ENCODE data around the gene ACSL1.
"Not testable (repeated sequence)": the region's sequence is repeated elsewhere in the genome, so short reads cannot be mapped to it uniquely, and the experiment has no call there.

Gene ACSL1

DNA sequence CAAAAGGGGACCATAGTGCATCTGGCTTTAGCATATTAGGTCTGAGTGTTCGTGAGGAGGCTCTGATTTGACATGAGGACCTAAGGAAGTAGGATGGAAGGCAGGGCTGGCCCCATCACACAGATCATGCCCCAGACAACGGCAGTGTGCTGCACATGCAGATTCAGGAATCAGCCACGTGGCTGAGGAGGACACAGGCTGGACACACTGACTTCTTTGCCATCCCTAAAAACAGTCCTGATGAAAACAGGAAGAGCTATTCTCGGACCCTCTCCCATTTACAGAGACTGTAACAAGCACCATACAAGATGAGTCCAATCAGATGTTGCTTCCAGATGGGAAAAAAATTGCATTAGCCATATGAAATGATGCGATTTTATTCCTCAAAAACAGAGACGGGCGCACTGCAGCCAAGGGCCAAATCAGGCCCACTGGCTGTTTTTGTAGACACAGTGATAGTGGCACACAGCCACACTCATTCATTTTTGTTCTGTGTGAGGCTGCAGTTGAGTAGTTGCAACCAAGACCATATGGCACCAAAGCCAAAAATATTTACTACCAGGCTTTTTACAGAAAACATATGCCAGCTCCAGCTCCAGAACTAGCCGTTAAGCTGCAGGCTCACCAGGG is 41.0 kb downstream of the ACSL1 start:
- no peak for DNase-seq

DNA sequence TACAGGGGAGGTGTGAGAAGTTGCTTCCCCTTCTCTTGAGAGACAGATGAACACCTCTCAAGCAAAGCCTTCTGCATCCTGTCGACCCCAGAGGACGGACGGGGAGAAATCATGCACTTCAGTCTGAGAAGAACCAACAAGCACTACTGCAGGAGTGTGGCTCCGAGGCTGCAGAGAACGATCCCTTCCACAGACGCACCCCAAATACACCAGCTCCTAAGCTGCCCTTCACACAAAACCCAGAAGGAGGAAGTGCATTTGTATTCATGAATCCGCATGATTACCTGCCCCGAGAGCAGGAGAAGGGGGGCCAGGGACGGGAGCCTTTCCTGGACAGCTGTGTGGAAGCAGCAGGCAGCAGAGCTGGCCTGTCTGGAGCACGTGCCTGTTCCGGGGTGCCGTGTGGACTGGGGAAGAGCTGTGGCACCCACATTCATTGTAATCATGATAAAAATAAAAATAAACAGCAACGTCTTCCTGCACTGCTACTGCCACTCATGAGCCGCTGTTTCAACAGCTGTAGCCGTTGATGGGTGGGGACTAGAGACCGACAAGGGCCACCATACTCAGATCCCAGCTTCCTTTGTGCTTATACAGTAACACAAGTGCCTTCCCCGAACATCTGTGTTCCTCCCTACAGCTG is 42.9 kb downstream of the ACSL1 start:
- no peak for DNase-seq

DNA sequence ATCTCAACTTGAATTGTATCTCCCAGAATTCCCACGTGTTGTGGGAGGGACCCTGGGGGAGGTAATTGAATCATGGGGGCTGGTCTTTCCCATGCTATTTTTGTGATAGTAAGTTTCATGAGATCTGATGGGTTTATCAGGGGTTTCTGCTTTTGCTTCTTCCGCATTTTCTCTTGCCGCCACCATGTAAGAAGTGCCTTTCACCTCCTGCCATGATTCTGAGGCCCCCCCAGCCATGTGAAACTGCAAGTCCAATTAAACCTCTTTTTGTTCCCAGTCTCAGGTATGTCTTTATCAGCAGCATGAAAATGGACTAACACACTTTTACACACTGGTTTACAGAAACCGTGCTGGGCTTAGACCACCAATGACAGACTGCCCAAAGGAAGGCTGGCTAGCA is 46.6 kb downstream of the ACSL1 start:
- DNase-seq, result not testable (repeated sequence)

- no peak for DNase-seq
Measured at GRCh38 chr4:184778325-184778724, 47.4 kb downstream of the ACSL1 start.

- DNase-seq, result no peak
Measured at GRCh38 chr4:184776821-184777220, 48.9 kb downstream of the ACSL1 start.

- DNase-seq, result no peak
Measured at GRCh38 chr4:184775854-184776555, 49.8 kb downstream of the ACSL1 start.

GRCh38 chr4:184774152-184774551 is 51.6 kb downstream of the ACSL1 start:
- no peak for DNase-seq

GRCh38 chr4:184771416-184771815 is 54.4 kb downstream of the ACSL1 start:
- DNase-seq, result no peak

GRCh38 chr4:184769141-184769765 is 56.5 kb downstream of the ACSL1 start:
- no peak for DNase-seq

GRCh38 chr4:184768296-184768695 is 57.5 kb downstream of the ACSL1 start:
- no peak for DNase-seq

GRCh38 chr4:184766446-184766845 is 59.3 kb downstream of the ACSL1 start:
- no peak for DNase-seq

DNA sequence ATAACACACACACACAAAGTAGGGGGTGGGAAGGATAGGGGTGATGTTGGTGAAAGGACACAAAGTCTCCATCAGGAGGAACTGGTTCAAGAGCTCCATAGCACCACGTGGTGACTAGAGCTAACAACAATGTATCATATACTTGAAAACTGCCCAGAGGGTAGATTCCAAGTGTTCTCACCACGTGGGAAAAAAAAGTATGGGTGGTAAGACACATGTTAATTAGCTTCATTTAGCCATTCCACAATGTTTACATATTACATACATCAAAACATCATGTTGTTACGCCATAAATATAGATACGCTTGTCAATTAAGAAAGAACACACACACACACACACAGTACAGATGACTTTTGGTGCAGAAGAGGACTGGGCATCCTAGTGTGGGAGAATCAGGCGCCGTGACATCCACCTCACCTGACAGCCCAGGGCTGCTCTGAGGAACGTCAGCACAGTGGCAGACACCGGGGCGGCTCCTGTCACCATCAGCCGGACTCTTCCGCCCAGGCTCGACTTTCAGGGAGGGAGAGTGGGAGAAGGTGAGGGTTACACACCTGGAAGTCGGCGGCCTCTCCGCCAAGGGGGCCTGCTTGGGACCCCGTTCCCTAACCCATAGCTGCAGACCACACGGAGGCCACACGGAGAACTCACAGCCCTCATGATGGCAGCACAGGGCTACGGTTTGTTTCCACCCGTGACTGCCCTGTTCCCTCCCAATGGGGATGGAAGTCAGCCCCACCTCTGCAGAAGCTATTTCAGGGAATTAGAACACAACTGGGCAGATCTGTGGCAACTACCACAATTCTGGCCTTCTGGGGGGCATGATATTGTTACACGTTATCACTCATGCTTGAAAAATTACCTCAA is 60.1 kb downstream of the ACSL1 start:
- DNase-seq, result no peak

DNA sequence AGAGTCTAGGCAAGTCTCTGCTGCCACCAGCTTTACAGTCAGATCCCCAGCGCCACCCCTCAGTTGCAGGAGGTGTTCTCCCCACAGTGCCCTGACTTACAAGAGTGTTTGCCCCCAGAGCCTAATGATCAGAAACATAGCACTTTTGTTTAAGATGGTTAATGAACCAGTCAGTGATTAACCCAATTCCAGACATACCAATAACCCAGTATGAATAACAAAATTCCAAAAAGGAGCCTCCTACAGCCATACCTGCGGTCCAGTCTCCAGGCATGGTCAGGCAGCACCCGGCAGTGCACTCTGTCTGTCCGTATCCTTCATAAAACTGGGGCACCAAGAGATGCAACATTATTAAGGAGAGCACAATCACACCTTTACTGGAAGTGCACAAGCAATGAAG is 61.2 kb downstream of the ACSL1 start:
- no peak for DNase-seq

DNA sequence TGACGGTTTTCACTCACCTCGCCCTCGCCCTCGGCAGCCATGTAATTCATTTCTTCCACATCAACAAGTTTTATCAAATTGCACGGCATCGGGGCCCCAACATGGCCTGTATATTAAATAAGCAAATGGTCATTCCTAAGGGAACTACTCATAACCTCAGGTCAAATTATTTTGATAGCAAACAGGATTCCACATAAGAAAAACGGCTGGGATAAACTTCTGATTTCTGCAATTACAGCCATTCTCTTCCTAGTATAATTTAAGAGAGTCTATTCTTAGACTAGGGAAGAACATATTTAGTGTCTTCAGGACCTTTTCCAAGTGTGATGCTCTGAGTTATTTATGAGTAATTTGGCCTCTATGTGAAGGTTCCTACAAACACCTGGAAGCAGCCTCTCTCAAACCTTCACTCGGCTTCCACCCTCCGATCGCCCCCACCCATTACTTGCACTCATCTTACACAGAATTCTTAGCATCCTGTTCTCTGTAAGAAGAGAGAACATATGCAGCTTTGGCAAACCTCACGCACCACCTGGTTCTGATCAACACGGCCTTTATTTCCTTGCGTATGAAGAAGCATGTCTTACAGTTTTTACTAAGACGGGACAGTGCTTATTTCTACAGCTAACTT is 62.5 kb downstream of the ACSL1 start:
- no peak for DNase-seq

DNA sequence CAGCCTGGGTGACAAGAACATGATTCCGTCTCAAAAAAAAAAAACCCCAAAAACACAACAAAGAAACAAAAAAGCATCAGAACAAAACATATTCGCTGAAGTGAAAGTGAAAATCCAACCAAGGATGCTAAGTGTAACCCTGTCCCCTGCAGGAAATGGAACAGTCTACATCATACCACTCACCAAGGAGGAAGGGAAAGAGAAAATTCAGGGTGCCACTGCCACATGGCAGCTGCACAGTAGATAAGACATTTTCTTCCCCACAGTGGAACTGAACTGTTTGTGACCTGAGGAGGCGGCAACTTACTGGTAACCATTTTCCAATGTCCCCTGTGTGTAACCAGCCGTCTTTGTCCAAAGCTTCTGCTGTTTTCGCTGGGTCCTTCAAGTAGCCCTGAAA is 63.7 kb downstream of the ACSL1 start:
- no peak for DNase-seq

- DNase-seq, result no peak
Measured at GRCh38 chr4:184760681-184761080, 65.1 kb downstream of the ACSL1 start.

- no peak for DNase-seq
Measured at GRCh38 chr4:184757810-184758209, 68.0 kb downstream of the ACSL1 start.

DNA sequence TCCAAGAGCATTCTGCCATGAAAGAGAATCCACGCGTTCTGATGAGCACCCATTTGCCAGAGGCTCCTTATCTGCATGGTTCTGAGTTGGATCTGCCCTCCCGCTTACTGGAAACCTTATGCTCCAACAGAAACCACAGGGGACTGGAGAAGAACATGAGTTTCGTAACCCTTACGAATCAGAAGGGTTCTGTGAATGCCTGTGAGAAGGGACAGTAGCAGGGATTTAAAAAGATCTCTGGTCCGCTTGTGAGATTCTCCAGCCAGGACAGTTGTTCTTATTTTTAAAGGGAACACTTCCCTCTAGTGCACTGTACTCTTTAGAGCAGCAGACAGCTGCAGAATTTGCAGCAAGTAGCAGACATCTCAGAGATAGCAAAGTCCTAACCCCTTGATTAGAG is 69.4 kb downstream of the ACSL1 start:
- DNase-seq, result no peak

DNA sequence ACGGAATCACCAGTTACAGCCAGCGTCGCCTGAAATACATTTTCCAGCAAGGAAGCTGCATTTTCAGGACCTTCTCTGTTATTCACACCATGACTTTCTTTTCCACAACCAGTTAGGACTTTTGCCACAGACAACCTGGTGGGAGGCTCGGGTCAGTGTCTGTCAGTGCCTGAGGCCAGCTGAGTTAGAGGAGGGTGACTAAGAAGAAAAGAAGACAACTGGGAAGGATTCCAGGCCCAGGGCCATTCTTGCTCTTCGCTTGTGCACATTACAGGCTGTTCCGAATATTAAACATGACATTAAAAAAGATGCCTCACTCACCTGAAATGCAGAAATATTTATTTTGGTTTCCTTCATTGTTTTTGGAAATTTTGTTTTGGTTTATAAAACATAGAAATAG is 70.5 kb downstream of the ACSL1 start:
- DNase-seq, result no peak

GRCh38 chr4:184752496-184753275 is 73.1 kb downstream of the ACSL1 start:
- DNase-seq, result no peak

DNA sequence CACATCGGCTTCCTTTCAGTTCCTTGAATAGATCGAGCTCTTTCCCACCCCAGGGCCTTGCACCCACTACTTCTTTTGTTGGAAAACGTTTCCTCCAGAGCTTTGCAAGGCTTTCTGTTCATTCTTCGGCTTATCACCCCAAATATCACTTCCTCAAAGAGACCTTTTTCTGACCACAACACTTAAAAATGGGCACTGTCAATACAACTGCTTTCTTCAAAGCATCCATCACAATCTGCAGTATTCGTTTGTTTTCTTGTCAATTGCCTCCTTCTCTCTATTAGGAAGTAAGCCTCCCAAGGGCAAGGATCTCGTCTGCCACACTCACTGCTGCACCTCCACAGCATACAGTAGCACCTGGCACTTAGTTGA is 74.2 kb downstream of the ACSL1 start:
- DNase-seq, result no peak
